SHP77 (cell line): Measurements from ENCODE around the gene FADS2.

Experiments
- DNase-seq, 2 experiments: peaks; one replicate each; lab custom pipeline; 2025; lab: John Stamatoyannopoulos, UW

The FADS2 gene

DNA sequence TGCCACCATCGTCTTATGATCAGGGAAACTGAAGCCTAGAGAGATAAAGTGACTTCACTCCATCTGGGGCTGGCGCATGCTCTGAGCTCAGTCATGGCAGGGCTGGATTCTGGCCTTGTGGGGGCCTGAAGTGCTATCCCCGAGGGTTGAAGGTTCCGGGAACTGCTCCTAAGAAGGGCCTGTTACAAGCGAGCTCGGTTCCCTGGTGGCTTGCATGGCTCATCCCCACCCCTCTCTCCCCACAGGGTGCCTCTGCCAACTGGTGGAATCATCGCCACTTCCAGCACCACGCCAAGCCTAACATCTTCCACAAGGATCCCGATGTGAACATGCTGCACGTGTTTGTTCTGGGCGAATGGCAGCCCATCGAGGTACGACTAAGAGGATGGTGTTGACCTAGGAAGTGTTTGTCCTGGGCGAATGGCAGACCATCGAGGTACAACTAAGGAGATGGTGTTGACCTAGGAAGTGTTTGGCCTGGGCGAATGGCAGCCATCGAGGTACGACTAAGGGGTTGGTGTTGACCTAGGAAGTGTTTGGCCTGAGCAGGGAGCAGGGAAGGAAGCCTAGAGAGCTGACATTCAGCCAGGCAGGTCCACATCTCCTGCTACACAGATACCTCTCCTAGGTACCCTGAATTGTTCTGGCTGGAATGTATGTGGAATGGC, 19.9 kb downstream of the FADS2 start:
- no peak for DNase-seq

DNA sequence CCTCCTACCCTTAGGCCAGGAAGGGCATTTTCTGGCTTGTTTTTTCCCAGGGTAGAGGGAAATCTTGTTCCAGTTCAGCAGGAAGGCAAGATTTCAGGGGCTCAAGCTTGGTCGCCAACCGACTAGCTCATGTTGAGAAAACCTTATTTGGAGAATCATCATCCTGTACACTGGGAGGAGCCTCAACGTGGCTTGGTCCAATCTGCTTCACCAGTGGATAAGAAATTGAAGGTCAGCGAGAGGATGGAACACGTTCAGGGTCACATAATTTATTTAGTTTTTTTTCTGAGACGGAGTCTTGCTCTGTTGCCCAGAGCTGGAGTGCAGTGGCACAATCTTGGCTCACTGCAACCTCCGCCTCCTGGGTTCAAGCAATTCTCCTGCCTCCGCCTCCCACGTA, 20.5 kb downstream of the FADS2 start:
- DNase-seq: no peak

DNA sequence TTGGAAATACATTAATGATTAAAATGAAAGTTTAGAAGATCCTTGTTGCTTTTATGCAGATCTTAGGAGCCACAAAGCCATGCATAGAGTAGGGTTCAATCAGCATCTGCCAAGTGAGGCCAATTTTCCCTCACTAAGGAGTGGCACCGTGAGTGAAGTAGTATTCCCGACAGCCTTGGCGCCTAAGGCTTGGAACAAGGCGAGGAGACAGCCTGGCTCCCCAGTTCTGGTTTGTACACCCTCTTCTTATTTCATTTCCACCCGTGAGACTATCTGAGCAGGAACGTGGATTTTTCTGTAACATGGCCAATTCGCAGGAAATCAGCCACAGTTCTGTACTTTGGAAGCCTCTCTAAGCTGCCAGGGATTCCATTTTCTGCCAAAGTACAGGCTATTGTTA, 22.6 kb downstream of the FADS2 start:
- DNase-seq: no peak

DNA sequence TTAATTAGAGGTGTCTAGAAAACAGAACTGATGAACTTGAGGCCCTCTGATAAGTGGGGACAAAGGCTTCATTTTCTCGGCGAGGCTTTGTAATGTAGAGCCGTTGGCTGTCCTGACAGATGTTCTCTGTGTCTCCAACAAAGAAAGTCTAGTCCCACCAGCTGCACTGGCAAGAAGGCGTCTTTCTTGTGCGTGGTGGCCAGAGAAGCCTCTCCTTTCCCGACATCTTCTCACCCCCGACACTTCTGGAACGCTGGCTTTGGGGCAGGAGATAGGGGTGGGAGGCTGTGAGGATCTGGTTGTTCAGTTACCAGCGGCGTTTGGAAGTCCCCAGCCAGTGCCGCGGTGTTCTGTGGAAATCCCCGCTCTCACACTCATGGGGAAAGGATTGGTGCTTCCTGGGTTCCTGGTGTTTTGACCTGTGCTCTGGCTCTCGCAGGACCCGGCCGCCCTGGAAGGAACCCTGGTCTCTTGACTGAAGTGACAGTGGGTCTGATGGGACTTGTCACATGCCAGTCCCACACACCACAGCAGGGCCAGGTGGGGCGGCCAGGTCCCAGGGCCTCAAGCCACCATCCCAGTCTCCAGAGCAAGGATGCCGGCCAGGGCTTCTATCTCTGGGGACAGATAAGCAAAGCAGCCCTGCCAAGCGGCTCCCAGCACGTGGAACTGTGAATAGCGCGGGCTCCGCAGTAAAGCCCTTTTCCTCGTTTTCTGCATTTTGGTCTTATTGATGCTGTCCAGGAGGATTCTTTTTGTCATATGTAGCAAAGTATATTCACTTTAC, 23.2 kb downstream of the FADS2 start:
- DNase-seq: no peak

DNA sequence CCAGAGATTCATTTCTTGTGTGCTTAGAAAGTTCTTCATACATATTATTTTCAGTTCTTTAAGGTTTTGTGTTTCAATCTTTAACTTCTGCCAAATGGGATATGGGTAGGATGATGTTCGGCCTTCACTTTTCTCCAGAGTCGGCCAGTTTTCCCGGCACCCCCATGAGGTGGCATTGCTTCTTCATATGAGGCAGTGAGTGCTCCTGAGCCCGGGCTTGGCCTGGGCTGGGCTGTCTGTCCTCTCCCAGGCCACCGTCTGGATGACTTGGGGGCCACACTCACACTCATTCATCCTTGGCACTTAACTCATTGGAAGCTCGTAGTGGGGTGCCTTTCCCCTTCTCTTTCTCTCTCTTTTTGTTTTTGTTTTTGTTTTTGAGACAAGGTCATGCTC, 23.8 kb downstream of the FADS2 start:
- no peak for DNase-seq

DNA sequence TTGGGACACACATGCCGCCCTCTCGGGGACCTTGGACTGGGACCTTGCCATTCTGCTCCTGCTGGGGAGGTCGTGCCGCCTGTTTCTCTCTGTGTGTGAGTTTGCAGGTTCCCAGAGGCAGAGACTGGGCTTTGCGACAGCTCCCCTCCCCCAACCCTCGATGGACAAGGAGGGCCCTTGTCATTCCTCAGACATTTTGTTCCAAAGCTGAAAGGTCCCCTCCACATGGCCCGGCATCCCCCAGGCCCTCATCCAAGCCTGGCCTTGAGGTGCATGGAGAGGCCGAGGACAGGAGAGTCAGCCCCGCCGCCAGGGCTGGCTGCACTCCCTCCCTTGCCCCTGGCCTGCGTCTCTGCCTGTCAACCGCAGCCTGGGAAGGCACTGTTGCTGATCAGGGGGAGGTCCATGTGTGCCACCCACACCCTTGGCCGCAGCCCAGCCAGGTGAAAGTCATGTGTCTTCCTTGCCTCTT, 25.6 kb downstream of the FADS2 start:
- DNase-seq: no peak

DNA sequence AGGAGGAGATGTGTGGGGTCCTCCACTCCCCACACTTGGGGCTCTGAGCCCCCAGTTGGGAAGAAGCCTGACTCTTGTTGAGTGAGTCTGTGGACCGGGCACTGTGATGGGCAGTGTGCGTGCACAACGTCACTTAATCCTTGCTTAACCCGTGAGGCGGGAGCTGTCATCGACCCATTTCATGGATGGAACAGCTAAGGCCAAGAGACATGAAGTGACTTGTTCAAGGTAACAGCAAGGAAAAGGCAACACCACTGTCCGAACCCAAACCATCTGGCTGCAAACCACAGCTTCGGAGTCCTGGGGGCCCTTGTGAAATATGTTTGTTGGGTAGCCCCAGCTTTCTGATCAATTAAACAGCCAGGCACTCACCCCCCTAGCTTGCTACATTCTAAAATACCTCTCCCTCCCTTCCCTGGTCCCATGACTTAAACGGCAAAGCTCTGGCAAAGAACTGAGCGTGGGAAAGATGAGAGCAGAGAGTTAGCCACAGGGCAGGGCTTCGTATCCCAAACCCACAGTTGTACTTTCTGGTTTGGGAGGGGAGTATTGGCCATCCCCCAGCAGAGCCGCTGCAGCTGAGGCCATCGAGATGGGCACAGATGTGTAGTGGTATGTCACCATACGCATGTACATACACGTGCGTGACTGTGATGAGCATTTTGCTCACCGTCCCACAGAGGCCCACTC, 26.3 kb downstream of the FADS2 start:
- no peak for DNase-seq

DNA sequence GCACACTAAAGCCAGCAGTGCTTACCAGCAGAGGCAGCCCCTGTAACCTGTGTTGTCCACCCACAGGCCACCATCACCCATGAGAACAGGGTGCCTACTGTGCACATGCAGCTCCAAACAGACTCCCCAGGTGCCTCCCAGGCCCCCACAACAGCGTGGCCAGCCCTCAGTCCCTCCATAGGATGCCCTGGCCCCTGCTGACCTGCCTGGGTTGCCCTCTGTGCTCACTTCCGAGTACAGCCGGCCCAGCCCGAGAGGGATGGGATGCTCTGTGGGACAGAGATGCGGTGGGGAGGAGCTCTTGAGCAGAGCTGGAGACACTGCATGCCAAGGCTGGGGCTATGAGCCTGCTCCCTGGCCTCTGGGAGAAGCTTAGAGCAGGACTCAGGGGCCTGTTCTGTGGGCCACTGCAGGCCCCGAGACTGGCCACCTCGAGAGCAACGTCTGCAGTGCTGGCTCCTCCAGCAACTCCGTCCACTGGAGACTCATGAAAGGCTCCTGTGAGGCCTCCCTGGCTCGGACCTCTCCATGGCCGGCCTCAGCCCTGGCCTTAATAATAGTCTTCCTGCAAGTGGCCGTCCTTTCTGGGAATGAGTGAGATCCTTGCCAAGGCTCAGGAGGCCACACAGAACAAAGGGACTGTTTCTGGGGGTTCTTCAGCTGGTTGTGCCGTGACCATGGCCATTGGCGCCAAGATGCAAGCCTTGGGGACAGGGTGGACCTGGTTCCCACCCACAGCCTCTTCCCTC, 27.0 kb downstream of the FADS2 start:
- DNase-seq: no peak

DNA sequence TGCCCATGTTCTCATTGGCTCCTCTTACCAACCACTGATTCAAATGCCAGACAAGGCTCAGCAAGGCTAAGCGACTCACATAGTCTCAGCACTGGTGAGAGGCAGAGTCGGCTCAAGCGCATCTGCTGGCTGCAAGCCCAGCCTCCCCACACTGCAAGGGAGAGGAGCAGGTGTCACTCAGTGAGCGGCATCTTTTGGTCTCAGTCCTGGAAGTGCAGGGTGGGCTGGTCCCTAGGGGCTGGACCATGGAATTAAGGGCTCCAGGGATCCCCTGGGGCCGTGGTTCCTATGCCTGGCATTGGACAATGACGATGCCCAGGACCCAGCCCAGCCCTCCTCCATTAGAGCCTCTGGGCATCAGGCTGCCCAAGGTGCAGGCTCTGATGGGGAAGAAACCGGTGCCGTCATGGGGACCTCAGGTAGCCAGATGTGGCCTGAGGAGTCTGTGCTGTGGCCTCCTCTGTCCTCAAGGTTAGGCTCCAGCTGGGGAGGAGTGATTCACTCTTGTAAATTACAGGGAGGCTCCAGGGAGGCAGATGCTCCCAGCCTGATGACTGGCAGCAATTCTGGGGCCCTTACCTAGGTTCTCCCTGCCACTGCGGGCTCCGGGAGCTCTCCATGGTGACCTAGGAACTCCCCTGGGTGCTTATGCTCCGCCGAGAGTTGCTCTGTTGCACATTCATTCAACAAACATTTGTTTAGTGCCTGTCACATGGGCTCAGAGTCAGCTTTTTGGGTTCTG, 28.0 kb downstream of the FADS2 start:
- DNase-seq: no peak

DNA sequence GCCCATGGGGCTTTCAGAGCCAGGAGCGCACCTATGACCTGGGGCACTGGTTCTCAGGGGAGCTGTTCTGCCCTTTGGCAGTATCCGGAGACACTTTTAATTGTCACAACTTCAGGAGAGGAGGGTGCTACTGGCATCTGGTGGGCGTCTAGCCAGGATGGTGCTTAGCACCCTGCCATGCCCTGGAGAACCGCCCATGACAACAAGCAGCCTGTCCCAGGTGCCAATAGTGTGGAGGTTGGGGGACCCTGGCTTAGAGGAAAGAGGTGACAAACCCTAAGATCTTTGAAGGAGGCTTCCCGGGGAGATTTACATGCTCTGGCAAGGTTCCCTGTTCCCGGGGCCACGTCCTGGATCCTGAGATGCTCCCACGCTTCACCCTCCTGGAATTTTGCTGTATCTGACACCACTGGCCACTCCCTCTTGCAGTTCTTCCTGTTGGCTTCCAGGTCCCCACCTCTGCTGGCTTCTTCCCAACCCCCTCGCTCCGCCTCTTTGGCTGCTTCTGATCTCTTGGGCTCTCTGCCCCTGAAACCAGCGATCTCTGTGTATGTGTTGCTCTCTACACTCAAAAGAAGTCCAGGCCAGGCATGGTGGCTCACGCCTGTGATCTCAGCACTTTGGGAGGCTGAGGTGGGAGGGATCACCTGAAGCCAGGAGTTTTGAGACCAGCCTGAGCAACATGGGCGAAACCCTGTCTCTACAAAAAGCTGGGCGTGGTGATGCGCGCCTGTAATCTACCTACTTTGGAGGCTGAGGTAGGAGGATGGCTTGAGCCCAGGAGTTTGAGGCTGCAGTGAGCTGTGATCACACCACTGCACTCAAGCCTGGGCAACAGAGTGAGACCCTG, 32.2 kb downstream of the FADS2 start:
- no peak for DNase-seq

DNA sequence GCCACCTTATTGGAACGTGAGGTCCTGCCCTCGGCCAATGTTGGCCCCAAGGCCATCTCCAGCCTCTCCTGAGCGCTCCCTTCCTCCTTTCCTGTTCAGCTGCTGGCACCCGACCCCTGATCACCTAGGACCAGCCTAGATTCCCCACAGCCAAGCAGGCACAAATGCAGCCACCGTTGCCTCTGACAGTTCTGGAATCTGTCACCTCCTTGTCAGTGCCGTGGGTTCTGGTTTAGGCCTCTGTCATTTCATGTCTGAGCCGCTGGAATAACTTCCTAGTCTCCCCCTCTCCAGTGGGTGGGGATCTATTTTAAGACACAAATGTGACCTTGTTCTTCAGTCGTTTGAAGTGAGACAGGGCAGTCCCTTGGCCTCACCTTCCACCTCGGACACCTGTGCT, 33.5 kb downstream of the FADS2 start:
- DNase-seq: no peak

DNA sequence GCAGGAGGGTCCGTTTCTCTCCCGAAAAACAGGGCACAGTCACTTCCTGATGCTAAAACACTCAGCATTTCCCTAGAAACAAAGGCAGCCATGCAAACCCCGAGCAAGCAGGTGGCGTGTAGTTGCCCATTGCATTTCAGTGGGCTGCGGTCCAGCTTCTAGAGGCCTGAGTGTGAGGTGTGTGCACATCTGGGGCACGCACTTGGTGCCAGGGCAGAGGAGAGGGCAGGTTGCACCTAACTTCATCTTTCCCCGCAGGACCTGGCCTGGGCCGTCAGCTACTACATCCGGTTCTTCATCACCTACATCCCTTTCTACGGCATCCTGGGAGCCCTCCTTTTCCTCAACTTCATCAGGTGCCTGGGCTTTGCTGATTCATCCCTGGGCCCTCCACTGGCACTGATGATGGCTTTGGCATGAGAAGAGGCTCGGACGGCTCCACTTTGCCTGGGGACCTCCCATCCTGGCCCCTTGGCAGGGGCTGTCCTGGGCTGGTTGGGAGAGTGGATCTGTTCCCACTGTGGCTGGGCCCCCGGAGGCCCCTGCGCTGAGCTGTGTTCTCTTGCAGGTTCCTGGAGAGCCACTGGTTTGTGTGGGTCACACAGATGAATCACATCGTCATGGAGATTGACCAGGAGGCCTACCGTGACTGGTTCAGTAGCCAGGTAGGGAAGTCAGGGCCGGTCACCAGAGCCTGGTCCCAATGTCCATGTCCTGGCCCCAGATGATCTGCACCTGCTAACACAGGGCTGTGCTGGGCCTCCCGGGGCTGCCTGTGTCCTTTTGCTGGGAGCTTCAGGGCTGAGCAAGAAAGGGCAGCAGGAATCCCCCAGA, 34.8 kb downstream of the FADS2 start:
- DNase-seq: no peak

DNA sequence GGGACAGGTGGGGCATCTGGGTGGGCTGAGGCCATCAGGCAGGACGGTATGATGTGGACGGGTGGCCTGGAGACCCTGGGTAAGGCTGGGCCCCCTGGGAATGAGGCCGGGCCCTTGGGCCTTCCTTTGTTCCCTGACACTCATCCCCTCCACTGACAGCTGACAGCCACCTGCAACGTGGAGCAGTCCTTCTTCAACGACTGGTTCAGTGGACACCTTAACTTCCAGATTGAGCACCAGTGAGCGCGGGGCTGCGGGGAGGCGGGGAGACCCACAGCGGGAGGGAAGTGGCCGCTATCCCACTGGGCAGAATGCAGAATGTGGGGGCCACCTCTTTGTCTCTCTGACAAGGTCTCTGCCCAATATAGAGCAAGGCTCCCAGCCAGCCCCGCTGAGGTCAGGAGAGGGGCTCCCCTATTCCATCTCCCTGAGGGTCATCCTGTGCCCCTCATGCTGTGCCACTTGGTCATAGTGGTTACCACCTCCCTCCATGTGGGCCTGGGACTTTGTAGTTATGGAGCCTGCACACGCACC, 35.5 kb downstream of the FADS2 start:
- no peak for DNase-seq

DNA sequence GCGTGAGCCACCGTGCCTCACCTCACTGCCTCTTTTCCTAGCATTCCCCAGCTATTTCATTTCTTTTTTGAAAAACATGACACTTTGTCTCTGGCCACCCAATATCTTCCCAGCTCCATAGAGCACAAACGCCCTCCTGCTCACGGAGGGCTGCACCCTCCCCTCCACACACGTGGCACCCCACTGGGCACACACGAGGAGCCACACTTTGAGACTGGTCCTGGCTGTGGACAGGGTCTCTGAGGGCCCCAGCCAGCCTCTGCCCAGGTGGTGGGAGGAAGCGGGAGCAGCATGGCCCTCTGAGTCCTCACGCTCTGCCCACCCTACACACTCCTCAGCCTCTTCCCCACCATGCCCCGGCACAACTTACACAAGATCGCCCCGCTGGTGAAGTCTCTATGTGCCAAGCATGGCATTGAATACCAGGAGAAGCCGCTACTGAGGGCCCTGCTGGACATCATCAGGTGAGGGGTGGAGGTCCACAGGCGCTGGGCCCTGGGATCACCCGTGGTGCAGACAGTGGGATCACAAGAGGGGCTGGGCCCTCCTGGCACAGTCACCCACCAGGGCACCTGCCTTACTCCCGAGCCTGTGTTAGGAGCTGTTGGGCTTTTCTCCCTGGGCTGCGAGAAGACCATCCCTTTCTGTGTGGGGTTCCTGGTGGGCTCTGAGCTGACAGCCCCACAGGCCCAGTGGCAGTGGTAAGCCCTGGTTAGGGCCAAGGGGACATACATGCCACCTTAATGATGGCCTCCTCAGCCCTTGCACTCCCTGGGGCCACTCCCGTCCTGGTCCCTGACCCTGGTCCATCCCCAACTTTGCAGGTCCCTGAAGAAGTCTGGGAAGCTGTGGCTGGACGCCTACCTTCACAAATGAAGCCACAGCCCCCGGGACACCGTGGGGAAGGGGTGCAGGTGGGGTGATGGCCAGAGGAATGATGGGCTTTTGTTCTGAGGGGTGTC, 37.0 kb downstream of the FADS2 start:
- no peak for DNase-seq

DNA sequence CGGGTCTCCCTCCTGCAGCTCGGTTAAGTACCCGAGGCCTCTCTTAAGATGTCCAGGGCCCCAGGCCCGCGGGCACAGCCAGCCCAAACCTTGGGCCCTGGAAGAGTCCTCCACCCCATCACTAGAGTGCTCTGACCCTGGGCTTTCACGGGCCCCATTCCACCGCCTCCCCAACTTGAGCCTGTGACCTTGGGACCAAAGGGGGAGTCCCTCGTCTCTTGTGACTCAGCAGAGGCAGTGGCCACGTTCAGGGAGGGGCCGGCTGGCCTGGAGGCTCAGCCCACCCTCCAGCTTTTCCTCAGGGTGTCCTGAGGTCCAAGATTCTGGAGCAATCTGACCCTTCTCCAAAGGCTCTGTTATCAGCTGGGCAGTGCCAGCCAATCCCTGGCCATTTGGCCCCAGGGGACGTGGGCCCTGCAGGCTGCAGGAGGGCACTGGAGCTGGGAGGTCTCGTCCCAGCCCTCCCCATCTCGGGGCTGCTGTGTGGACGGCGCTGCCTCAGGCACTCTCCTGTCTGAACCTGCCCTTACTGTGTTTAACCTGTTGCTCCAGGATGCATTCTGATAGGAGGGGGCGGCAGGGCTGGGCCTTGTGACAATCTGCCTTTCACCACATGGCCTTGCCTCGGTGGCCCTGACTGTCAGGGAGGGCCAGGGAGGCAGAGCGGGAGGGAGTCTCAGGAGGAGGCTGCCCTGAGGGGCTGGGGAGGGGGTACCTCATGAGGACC, 38.3 kb downstream of the FADS2 start:
- no peak for DNase-seq

DNA sequence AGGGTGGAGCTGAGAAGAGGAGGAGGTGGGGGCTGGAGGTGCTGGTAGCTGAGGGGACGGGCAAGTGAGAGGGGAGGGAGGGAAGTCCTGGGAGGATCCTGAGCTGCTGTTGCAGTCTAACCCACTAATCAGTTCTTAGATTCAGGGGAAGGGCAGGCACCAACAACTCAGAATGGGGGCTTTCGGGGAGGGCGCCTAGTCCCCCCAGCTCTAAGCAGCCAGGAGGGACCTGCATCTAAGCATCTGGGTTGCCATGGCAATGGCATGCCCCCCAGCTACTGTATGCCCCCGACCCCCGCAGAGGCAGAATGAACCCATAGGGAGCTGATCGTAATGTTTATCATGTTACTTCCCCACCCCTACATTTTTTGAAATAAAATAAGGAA, 38.9 kb downstream of the FADS2 start:
- DNase-seq: no peak

DNA sequence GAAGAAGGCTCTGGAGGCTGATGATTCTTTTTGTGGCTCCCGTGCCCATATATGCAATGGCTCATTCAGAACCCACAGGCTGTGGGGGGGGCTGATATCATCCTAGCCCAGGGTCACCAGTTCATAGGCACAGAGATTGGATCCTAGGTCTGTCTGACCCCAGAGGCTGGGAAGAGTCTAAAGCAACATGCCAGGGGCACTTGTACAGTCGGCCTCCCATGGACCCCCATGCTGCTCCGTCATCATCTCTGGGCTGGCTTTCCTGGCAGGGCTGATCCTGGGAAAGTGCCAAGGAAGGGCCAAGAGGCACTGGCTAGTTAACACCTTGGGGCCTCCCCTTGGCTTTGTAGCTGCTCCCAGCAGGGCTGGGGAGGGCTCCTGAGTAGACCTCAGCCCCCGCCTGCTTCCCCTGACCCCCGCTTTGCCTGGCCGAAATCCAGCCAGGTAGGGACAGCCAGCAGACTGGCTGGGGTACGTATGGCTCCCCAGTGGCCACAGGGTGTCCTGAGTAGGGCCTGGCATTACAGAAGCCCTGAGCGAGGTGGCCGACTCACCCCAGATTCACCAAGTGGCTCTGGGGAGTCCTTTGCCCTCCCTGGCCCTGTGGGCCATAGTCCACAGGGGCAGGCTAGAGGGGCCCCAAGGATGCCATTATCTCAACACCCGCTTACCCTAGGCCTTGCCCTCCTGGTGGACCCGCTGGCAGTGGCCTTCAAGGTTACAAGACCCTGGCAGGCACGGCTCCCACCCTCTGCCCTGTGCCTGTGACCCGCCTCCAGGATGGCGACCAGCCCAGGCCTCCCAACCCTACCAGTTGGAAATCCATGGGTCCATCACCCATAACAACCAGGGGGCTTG, 40.7 kb downstream of the FADS2 start:
- DNase-seq: no peak
